Measurements from ENCODE around the gene AKNA.

The AKNA gene

DNA sequence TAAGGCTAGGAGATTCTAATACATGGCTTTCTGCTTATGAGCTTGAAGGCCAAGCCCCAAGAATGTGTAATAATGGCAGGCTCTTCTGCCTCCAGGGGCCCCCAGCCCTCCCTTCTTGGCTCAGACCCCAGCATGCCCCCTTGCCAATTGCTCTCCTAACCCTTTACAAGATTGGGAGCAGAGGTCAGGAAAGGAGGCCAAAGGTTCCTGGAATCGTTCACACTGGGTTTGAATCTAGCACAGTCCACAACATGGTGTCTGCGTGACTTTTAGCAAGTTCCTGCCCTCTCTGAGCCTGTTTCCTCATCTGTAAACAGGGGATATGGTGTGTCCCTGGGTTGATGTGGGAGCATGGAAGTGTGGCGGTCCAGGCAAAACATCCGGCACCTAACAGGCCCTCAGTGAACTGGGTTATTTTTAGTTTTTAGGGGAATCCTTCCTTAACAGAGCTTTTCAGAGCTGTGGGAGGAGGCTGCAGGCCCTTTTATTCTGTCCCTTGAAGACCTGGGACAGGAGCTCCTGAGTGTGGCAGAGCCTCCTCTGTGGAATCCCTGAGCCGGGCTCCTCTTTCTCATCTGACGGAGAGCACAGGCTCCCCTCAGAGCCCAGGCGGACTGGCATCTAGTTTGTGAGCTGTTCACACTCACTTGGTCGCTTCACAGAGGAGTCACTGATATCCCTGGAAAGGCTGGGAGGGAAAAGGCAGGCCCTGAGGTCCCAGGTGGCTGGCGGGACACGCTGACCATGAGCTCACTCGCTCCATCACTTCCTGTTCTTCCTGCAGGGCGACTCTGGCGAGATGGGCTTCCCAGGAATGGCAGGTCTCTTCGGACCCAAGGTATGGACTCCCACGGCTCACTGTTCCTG is 88.3 kb downstream of the AKNA start:
- TF ChIP-seq, protein P1, sequence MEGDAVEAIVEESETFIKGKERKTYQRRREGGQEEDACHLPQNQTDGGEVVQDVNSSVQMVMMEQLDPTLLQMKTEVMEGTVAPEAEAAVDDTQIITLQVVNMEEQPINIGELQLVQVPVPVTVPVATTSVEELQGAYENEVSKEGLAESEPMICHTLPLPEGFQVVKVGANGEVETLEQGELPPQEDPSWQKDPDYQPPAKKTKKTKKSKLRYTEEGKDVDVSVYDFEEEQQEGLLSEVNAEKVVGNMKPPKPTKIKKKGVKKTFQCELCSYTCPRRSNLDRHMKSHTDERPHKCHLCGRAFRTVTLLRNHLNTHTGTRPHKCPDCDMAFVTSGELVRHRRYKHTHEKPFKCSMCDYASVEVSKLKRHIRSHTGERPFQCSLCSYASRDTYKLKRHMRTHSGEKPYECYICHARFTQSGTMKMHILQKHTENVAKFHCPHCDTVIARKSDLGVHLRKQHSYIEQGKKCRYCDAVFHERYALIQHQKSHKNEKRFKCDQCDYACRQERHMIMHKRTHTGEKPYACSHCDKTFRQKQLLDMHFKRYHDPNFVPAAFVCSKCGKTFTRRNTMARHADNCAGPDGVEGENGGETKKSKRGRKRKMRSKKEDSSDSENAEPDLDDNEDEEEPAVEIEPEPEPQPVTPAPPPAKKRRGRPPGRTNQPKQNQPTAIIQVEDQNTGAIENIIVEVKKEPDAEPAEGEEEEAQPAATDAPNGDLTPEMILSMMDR (IDR thresholded peaks at IDR 0.05; ENCODE audit: insufficient read depth, low read depth, low read length, missing control alignments), result no peak

DNA sequence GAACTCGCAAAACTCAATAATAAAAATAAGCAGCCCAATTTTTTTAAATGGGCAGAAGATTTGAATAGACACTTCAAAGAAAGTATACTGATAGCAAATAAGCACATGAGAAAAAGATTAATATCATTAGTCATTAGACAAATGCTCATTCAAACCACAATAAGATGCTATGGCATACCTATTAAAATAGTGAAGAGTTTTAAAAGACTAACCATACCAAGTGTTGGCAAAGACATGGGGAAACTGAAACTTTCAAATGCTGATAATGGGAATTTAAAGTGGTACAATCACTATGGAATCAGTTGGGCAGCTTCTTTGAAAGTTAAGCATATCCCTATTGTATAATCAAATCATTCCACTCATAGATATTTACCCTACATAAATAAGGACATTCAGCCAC is 91.4 kb downstream of the AKNA start:
- no peak overlapping the region for H3K4me3 ChIP-seq (ENCODE audit: low read depth, low read length)
- no peak for DNase-seq (ENCODE audit: low read depth)
- TF ChIP-seq, protein P1 (IDR thresholded peaks at IDR 0.05; ENCODE audit: insufficient read depth, low read depth, low read length, missing control alignments), result no peak

More for the DNA sequence above, 88.3 kb downstream of the AKNA start:
- no peak for DNase-seq (ENCODE audit: low read depth)
- no peak overlapping the region for H3K4me3 ChIP-seq (ENCODE audit: low read depth, low read length)

DNA sequence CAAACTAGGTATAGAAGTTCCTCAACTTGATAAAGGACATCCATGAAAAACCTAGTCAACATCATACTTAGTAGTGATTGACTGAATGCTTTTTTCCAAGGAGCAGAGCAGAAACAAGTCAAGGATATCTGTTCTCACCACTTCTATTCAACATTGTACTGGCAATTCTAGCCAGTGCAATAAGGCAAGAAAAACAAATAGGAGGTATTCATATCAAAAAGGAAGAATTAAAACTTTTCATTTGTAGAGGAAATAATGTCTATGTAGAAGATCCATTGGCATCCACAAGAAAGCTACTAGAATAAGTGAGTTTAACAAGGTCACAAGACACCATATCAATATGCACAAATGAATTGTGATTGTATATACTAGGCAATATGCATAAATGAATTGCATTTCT is 93.1 kb downstream of the AKNA start:
- no peak for DNase-seq (ENCODE audit: low read depth)
- TF ChIP-seq, protein P1 (IDR thresholded peaks at IDR 0.05; ENCODE audit: insufficient read depth, low read depth, low read length, missing control alignments), result no peak

DNA sequence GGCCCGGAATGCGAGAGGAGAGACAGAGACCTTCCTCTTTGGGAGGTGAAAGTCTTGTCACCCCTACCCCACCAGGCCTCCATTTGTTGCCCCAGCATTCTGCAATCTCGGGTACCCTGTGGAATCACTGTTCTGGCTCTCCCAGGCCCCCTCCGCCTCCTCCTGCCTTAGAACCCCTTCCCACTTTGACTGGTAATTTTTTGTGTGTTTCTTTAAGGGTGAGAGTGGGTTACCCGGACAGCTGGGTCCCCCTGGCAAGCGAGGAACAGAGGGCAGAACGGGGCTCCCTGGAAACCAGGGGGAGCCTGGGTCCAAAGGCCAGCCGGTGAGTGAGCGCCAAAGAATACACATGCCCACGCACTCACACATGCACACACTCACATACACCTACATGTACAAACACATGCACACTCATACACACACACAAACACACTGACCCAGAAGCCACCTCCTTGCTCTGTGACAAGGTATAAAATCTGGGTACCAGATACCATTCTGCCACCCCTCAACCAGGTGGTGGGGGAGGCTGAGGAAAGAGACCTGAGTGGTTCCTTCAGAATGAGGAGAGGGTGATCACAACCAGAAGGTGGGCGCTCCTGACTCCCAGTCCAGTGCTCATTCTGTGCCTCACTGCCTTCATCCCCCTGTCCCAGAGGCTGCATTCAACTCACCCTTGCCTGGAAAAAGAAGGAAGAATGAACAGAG is 95.7 kb downstream of the AKNA start:
- no peak overlapping the region for H3K4me3 ChIP-seq (ENCODE audit: low read depth, low read length)
- TF ChIP-seq, protein P1 (IDR thresholded peaks at IDR 0.05; ENCODE audit: insufficient read depth, low read depth, low read length, missing control alignments), result no peak
- no peak for DNase-seq (ENCODE audit: low read depth)

More for the DNA sequence above, 93.1 kb downstream of the AKNA start:
- no peak overlapping the region for H3K4me3 ChIP-seq (ENCODE audit: low read depth, low read length)

DNA sequence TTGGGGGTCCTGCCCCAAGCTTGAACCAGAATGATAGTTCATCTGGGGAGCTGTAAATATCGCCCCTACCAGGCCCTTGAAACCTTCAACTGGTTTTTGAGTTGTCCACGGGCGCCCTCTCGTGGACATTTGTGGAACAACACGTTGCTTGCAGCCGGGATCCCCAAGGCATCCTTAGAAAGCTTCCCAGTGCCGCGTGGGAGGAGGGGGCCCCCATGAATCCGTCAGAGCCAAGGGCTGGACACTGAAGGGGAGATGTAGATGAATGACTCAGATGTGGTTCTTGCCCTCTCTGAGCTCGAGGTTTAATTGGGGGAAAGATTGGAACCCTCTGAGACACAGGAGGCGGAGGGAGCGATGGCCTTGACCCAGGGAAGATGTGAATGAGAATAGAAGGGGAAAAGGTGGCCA is 96.7 kb downstream of the AKNA start:
- H3K4me3 ChIP-seq (ENCODE audit: low read depth, low read length), result no peak overlapping the region
- peak; percentile 61 for DNase-seq (ENCODE audit: low read depth)
- TF ChIP-seq, protein P1 (IDR thresholded peaks at IDR 0.05; ENCODE audit: insufficient read depth, low read depth, low read length, missing control alignments), result peak; percentile 78

DNA sequence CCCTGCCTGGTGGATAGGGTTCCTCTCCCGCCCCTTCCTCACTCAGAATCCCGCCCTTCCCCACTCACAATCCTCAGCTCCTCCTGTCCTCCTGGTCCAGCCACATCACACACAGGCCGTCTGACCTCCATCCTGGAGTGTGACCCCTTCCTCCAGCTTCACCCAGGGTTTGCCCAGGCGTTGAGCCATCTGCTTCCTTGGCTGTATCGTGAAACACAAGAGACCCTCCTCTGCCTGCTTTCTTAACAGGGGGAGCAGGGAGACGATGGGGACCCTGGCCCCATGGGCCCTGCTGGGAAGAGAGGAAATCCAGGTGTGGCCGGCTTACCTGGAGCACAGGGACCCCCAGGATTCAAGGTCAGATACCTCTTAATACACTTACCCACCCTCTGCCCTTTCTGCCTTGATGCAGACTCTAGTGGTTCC is 97.2 kb downstream of the AKNA start:
- DNase-seq (ENCODE audit: low read depth), result no peak

More for the DNA sequence above, 97.2 kb downstream of the AKNA start:
- TF ChIP-seq, protein P1 (IDR thresholded peaks at IDR 0.05; ENCODE audit: insufficient read depth, low read depth, low read length, missing control alignments), result no peak
- no peak overlapping the region for H3K4me3 ChIP-seq (ENCODE audit: low read depth, low read length)

Measured in GM12865 (cell line).